GM15510 (cell line): Measurements from ENCODE around the gene MOB3A.

Experiments used
- POLR2A ChIP-seq: IDR thresholded peaks from 3 replicates; pipeline ENCODE4 v1.6.1; 2011; ENCODE audit warnings: borderline replicate concordance; ENCODE audit not compliant: insufficient read length; ENCODE audit errors: extremely low read depth

Gene MOB3A

GRCh38 chr19:2081873-2082810 lies 14.0 kb downstream of the MOB3A start:
- peak; percentile 40 for TF ChIP-seq POLR2A

DNA sequence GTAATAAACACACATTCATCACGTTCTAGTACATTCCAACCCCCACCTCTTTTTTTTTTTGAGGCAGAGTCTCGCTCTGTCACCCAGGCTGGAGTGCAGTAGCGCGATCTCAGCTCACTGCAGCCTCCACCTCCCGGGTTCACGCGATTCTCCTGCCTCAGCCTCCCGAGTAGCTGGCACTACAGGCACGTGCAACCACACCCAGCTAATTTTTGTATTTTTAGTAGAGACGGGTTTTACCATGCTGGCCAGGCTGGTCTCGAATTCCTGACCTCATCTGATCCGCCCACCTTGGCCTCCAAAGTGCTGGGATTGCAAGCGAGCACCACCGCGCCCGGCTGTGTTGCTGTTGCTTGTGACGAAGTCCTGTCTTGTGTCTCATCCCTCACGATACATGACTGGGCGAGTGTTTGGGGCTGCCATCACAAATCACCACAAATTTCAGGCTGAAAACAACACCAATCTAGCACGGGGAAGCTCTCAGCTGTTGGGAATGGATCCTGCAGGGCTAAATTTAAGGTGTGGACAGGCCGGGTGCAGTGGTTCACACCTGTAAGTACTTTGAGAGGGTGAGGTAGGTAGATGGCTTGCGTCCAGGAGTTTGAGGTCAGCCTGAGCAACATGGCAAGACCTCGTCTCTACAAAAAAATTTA lies 15.7 kb downstream of the MOB3A start:
- no peak for TF ChIP-seq POLR2A

DNA sequence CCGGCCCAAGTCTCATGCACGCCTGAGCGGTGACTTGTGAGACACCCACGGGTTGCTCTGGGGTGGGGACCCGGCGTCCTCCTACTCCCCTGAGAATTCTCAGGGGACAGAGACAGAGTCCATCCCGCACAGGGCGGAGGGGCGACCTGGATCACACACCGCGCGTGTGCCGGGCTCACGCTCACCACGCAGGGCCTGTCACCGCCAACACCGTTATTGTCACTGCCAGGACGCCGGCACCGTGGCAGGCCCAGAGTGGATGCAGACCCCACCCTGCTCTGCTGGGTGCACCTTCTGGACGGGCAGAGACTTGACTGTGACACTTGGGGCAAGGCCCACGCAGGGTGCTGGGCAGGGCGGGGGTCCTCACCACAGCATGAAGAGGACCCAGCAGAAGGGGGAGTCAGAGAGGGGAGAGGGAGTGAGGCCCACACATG lies 16.2 kb downstream of the MOB3A start:
- TF ChIP-seq POLR2A: no peak

DNA sequence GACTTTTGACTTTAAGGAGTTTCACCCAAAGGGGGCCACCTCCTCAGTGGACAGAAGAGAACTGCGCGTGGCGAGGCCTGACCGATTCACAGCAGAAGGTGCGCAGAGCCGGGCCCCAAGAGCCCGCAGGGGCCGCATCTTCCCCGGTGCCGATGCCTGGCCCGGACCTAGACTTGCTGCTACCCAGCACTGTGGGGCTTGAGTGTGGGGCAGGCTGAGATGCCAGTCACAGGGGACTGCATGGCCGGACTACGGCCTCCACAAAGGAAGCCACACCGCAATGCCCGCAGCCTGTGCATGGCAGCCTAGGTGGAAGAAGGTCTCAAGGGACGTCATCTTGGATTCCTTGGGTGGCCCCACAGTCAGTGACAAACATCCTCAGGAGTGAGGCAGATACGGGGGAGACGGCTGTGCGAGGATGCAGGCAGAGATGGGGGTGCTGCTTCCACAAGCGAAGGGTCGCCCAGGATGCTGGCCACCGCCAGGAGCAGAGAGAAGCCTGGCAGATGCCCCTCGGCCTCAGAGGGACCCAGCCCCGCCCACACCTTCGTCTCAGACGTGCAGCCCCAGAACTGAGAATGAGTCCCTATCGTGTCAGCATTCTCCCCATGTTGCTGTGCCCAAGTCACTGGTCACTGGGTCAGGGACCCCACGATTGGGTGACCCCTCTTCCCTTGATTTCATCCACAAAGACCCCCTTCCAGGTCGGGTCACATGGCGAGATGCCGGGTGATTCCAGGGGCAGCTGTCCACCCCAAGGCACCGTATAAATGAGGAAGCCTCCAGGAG lies 16.9 kb downstream of the MOB3A start:
- TF ChIP-seq POLR2A: no peak

DNA sequence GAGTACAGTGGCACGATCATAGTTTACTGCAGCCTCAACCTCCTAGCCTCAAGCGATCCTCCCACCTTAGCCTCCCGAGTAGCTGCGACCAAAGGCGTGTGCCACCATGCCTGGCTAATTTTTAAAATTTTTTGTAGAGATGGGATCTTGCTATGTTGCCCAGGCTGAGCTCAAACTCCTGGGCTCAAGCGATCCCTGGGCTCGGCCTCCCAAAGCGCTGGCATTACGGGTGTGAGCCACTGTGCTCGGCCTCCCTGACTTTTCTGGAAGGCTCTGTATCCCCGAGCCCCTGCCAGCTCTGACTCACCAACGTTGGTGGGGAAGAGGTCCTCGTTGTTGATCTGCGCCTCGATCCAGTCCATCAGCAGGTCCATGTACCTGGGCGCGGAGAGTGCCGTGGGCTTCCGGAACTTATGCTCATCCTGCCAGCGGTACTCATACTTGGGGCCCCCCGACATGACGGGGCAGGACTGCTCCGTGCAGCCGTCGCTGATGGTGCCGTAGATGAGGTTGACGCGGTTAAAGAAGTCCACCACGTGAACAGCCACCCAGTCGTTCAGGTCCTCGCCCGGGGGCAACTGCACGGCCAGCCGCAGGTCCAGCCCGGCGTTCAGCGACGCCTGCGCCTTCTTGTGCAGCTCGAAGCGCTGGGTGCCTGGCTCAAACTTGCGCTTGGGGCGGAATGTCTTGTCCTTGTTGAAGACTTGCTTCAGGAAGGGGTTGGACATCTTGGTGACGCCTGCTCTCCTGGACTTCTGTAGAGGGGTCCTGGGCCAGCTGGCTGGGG lies 18.1 kb downstream of the MOB3A start:
- TF ChIP-seq POLR2A: no peak

DNA sequence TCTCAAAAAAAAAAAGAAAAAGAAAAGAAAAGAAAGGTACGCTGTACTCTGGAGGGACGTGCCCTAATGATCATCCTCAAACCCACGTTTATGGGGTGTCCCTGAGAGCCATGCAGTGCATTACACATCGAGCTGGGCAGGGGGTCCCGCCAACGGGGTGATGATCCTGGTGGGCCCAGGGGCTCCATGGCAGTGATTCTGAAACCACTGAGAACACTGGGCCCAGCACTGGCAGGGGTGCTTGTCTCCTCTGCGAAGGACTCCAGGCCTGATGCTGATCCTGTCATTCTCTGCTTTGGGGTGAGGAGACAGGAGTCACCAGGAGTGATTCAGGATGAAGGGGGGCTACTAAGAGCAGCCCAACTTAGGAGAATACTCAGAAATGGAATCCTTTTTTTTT lies 18.7 kb downstream of the MOB3A start:
- peak; percentile 8 for TF ChIP-seq POLR2A

- TF ChIP-seq POLR2A: no peak
Observed at GRCh38 chr19:2076526-2076944, 19.6 kb downstream of the MOB3A start.

GRCh38 chr19:2072757-2073551 lies 23.2 kb downstream of the MOB3A start:
- TF ChIP-seq POLR2A: no peak

GRCh38 chr19:2070986-2071673 lies 25.0 kb downstream of the MOB3A start:
- no peak for TF ChIP-seq POLR2A

- TF ChIP-seq POLR2A: no peak
Observed at GRCh38 chr19:2070436-2070827, 25.7 kb downstream of the MOB3A start.

GRCh38 chr19:2064788-2065524 lies 31.2 kb downstream of the MOB3A start:
- no peak for TF ChIP-seq POLR2A

DNA sequence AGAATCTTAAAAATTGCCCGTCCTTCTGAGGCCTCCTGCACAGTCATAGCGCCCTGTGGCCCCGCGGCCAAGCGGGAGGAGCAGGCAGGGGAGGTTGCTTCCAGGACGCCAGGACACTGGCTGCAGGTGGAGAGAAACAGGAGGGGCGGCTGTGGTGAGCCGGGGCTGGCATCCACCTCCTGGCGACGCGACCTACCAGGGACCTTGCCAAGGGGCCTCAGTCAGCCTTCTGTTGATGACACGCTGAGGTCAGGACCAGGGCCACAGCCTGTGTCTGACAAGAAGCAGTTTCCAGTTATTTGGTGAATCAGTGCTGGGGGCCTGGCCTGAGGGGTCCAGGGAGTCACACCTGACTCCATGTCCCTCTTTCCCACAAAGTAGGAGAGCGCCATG lies 31.7 kb downstream of the MOB3A start:
- TF ChIP-seq POLR2A: no peak
